ENCODE data around the gene CYP26B1.
"Not testable (repeated sequence)": the region's sequence is repeated elsewhere in the genome, so short reads cannot be mapped to it uniquely, and the experiment has no call there.

The CYP26B1 gene

GRCh38 chr2:72111061-72111460, 36.6 kb downstream of the CYP26B1 start:
- no peak for DNase-seq (ENCODE audit: low read depth in 2 of 2)

GRCh38 chr2:72109904-72110303, 37.8 kb downstream of the CYP26B1 start:
- no peak for DNase-seq (ENCODE audit: low read depth in 2 of 2)

- DNase-seq (ENCODE audit: low read depth in 2 of 2), result no peak
Observed at GRCh38 chr2:72109291-72109690, 38.4 kb downstream of the CYP26B1 start.

- no peak for DNase-seq (ENCODE audit: low read depth in 2 of 2)
Observed at GRCh38 chr2:72108121-72108520, 39.5 kb downstream of the CYP26B1 start.

- DNase-seq (ENCODE audit: low read depth in 2 of 2), result no peak
Observed at GRCh38 chr2:72106978-72107377, 40.7 kb downstream of the CYP26B1 start.

GRCh38 chr2:72104821-72105588, 42.7 kb downstream of the CYP26B1 start:
- no peak for DNase-seq (ENCODE audit: low read depth in 2 of 2)

- DNase-seq (ENCODE audit: low read depth in 2 of 2), result no peak
Observed at GRCh38 chr2:72103690-72104089, 44.0 kb downstream of the CYP26B1 start.

GRCh38 chr2:72103161-72103560, 44.5 kb downstream of the CYP26B1 start:
- DNase-seq (ENCODE audit: low read depth in 2 of 2), result no peak

- no peak for DNase-seq (ENCODE audit: low read depth in 2 of 2)
Observed at GRCh38 chr2:72098935-72099334, 48.7 kb downstream of the CYP26B1 start.

- DNase-seq (ENCODE audit: low read depth in 2 of 2), result no peak
Observed at GRCh38 chr2:72097276-72097675, 50.4 kb downstream of the CYP26B1 start.

GRCh38 chr2:72096181-72096580, 51.5 kb downstream of the CYP26B1 start:
- no peak for DNase-seq (ENCODE audit: low read depth in 2 of 2)

- no peak for DNase-seq (ENCODE audit: low read depth in 2 of 2)
Observed at GRCh38 chr2:72095364-72095763, 52.3 kb downstream of the CYP26B1 start.

- DNase-seq (ENCODE audit: low read depth in 2 of 2), result no peak
Observed at GRCh38 chr2:72094701-72095100, 53.0 kb downstream of the CYP26B1 start.

- DNase-seq (ENCODE audit: low read depth in 2 of 2), result no peak
Observed at GRCh38 chr2:72092111-72092510, 55.6 kb downstream of the CYP26B1 start.

- DNase-seq (ENCODE audit: low read depth in 2 of 2), result no peak
Observed at GRCh38 chr2:72090781-72091482, 56.7 kb downstream of the CYP26B1 start.

- DNase-seq (ENCODE audit: low read depth in 2 of 2), result no peak
Observed at GRCh38 chr2:72090271-72090720, 57.4 kb downstream of the CYP26B1 start.

GRCh38 chr2:72089537-72089936, 58.1 kb downstream of the CYP26B1 start:
- no peak for DNase-seq (ENCODE audit: low read depth in 2 of 2)

GRCh38 chr2:72089028-72089427, 58.6 kb downstream of the CYP26B1 start:
- DNase-seq (ENCODE audit: low read depth in 2 of 2), result no peak

GRCh38 chr2:72086871-72087633, 60.6 kb downstream of the CYP26B1 start:
- not testable (repeated sequence) for DNase-seq (ENCODE audit: low read depth in 2 of 2)

GRCh38 chr2:72085513-72085912, 62.1 kb downstream of the CYP26B1 start:
- no peak for DNase-seq (ENCODE audit: low read depth in 2 of 2)

GRCh38 chr2:72085036-72085435, 62.6 kb downstream of the CYP26B1 start:
- no peak for DNase-seq (ENCODE audit: low read depth in 2 of 2)

GRCh38 chr2:72084584-72084976, 63.1 kb downstream of the CYP26B1 start:
- DNase-seq (ENCODE audit: low read depth in 2 of 2), result no peak

All from stimulated activated CD4-positive, alpha-beta T cell treated with anti-CD3 and anti-CD28 coated beads, Interleukin-15, amount 100 ng/mL, for 48 hours (primary cell).